HUDEP-2 (cell line): ENCODE data around the gene ZBTB20.
A peak's percentile ranks its signal among the peaks of the same experiment; 100 is the strongest.

Experiments used
- DNase-seq, 76 experiments: peaks; one replicate each; lab custom pipeline; 2025; ENCODE audit not compliant: unreplicated experiment in 76 of 76; lab: John Stamatoyannopoulos, UW

ZBTB20 gene

DNA sequence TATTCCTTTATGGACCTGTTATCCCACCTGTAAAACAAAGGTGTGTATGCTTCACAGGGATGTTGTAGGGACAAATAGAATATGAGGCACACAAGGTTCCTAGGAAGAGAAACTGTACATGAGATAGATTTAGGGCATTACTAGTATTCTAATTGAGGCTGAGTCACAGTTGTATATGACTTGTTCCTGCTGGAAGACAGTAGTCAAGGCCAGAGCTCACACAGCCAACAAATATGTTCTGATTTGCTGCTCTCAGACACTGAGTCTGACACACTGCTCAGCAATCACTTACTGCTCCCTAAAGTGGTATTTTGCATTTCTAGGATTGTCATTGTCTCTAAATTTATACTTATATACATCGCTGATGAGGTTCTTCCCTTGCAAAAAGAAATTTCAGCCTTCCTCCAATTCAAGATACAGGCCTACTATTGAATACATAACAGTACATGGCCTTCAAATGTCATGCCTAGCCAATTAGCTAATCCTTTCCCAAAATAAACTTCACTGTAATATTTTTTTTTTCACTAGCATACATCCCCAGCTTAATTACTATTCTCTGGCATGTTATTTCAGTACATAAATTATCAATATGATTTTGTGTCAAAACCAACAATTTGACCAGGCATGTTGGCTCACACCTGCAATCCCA, 783.4 kb downstream of the ZBTB20 start:
- DNase-seq: no peak

DNA sequence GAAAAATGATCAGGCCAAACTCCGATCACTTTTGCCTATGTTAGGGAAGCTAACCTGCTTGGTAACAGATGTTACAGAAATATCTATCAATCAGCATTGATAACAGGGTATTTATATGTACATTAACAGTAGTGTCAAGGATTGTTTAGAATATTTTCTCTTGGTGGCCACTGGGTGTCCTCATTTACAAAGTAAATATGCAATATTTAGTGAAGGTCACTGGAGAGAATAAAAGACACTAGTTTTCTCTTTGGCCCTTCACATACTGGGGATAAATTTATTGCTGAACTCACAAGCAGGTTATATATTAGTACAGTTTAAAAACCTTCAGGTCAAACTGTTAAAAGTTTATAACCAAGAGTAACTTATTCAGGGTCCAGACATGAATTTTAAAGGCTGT, 784.3 kb downstream of the ZBTB20 start:
- DNase-seq: peak in 1 of 76 experiments; percentile 3

DNA sequence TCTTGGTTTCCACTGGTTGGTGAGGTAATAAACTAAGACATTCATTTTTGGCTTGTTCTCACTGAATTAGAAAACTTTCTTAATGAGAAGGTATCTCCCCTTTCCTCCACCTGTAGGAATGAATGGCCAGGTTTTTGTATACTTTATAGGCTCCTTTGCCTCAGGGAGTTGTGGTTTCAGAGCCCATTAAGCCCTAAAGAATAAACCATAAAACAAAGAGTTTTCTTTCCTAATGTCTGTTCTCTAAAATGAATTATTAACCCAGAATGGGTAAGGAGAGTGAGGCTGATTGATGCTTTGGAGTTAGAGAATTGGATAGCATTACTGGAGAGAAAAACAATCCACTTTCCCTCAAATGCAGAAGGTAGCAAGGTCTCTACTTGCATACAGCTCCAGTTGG, 785.7 kb downstream of the ZBTB20 start:
- DNase-seq: no peak

DNA sequence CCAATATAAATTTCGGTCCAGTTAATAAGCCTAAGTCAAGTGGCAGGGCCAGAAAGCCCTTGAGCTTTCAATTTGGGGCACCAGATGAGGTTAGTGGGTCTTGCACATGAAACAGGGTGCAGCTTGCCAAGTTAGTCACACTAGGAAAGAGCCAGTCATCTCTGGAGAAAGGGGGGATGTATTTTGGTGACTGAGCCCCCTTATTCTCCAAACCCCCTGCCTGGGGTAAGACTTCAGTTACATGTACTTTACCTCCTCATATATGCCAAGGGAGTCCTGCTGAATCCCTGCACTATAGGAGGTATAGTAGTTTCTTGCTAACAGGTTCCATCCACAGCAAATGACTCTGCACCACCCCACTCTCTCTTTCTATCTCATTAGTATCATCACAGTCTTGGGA, 790.6 kb downstream of the ZBTB20 start:
- no peak for DNase-seq

DNA sequence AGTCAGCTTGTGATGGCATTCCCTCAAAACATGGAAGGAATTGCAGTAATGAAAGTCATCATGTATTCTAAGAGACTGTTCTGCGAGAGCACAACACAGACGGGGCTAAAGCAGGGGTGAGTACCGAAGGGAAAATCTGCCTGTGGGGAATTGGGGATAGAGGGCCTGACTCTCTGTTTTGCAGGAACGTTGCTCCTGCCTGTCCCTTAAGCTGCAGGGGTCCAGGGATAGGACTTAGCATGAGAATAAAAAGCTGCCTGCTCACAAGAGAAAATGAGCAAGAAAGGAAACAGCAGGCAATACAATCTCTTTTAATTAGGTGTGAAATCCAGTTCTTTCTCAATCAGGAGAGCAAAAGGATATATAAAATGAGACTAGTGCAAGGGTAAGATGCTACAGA, 791.0 kb downstream of the ZBTB20 start:
- DNase-seq: no peak

DNA sequence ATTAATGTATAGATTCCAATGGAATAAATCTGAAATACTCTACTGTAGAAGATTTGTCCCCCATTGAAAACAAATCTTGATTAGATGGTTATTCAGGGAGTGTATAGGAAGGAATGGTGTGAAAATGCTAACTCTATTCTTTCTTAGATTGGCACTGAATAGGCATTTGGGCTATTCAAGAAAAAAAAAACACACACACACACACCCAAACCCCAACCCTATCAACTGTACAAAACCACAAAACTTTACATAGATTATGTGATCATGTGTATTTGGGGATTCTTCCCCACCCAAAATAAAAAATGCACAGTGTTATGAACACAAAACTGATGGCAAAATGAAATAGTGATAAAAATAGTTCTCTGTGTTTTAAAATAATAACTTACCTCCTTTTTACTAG, 791.4 kb downstream of the ZBTB20 start:
- no peak for DNase-seq

DNA sequence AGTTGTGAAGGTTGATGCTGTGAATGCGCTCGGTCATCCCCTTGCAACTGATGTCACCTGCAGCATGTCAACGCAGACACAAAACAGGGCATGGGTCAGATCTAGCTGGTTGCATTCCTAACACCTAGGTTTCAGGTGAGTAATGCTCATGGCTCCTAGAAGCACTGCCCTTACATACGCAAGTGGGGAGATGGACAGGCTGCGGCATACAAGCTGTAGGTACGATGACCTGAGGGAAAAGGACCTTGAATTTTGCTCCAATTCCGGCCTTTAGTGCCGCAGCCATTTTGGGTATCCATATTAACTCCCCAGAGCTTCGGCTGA, 795.3 kb downstream of the ZBTB20 start:
- no peak for DNase-seq

DNA sequence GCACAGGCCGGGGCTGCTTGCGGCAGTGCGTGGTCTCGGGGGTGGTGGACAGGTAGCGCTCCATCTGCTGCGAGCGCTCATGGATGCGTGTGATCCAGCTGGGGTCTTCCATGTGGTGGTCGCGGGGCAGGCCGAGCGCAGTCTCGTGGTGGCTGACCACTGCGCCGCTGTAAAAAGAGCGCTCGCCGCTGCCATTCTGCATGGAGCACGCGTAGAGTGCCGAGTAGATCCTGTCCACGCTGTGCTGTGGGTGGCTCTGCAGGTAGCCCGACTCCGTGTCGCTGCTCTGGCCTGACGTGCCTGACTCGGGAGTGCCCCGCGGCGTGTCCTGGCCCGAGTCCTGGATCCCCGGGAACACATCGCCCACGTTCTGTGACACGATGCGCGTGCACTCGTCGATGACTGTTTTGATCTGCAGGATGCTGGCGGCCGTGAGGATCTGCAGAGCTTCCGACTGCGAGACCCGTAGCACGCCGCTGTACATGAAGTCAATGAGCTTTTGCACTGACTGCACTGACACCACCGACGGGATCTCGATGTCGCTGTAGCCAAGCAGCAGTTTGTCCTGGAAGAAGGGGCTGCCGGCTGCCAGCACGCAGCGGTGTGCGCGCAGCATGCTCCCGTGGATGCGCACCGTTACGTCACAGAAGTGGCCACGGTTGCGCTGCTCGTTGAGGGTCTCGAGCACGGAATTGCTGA, 795.8 kb downstream of the ZBTB20 start:
- DNase-seq: peak in 1 of 76 experiments; percentile 5

DNA sequence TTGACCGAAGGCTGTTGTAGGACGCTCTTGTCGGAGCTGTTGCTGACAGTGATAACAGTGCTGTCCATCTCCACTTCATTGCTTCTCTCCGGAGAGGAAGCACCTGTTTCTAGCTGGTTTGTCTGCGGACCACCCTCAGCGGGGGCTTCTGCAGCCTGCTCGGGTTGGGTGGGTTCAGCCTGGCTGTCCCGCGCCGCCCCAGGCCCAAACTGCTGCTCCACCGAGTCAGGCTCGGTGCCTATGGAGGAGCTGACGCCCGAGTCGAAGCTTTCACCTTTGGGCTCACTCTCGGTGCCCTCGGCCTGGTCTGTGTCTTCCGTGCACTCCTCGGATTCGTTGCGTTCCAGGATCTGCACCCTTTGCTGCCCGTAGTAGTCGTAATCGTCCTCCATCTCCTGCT, 796.4 kb downstream of the ZBTB20 start:
- DNase-seq: no peak

DNA sequence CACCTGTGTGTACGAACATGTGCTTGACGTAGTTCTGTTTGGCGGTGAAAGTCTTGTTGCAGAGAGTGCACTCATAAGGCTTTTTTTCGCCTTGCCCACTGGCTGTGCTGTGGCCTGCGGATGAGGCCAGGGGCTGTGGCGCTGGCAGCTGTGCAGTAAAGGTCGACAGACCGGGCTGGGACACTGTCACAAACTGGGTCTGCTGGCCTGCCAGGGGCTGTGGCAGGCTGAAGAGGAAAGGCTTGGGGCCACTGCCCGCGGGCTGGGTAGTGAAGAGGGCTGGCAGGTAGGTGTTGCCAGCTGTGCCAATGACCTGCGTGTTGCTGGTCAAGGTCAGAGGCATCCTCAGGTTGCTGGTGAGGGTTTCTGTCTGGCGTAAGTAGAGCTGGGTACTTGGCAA, 796.8 kb downstream of the ZBTB20 start:
- DNase-seq: no peak

DNA sequence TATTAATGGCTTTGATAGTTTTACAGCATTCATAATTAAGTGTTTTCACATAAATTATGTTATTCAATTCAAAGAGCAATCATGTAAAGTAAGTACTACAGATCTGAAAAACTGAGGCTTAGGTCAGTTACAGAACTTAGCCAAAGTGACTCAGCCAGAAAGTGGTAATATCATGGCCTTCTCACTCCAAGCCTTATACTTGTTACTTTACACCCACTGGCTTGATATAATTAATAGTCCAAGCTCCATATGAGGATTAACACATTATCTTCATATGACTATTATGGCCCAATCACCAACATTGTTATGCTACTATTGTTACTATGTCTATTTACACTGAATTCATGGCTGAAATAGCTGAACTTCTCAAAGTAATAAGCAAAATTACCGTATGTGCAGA, 802.6 kb downstream of the ZBTB20 start:
- no peak for DNase-seq

DNA sequence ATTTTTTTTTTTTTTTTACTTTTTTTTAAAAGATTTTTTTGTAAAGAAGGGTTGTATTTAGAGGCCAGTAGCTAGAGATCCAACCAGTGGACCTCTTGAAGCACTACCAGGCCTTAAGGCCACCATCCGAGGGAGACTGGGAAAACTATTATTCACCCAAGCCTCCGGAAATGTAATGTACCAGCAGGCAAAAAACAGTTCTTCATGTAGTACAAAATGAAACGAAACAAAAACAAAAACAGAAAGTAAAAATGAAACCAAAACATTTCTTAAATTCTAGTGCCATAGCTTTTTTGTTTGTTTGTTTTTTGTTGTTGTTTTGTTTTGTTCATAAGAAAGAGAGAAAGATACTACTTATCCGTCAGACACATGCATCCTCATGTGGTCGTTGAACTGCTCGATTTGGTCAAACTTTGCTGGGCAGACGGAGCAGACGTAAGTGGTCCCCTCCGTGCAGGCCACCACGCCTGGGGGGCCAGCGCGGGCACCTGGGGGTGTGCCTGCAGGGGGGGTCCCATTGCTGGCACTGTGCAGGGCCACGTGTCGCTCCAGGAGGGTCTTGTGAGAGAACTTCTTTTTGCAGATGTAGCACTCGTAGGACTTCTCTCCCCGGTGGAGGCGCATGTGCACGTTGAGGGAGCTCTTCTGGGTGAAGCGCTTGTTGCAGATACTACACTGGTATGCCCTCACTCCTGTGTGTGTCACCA, 808.3 kb downstream of the ZBTB20 start:
- no peak for DNase-seq

DNA sequence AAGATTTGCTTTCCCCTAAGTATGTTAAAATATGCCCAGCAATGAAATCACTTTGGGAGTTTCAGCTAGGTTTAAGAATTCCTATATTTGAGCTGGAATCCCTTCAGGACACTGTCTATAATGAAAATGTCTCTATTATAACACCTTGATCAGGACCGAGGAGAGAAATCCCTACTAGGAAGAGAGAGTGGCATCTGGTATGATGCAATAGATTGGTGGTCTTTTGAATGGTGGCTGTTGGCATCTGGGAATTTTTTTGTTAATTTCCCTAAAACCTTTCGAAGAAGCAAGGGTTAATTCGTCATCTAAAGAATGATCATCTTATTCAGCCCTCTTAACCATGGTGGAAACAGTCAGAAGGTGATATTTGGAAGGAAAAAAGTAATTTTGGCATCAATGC, 810.2 kb downstream of the ZBTB20 start:
- DNase-seq: no peak

DNA sequence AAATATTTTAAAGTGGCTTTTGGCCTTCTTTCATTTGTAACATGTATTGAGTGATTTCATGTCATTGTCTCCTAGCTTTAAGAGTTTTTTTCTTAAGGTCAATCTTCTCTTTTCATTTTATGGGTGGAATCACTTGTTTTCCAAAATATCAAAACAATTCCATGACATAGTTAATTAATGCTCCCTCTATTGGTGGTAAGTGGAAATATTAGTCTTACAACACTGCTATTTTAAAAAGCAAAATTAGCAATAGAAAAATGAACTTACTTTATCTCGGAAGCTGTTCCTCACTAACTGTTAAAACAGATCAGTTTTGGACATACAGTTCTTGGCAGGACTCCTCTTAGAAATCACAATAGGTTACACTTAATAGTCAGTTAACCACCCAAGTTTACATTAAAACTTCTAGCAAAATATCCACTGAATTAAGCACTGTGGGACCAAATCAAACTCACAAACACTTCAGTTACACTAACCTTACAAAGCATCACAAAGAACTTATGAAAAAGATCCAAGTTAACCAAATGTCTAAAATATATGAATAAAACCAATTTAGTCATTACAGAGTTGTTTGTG, 810.9 kb downstream of the ZBTB20 start:
- DNase-seq: no peak

DNA sequence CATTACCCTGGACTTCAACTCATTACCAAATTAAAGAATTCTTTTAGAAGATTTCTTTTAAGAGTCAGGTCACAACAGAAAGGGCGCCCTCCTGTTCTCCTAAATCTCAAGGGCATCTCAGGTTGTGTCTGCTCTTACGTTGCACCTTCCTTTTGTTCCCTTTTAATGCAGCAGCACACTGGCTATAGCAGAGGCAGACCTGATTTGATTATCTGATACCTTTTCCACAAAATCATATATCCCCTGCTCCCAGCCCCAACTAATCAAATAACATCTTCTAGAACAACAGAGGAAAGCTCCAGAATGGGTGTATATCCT, 813.2 kb downstream of the ZBTB20 start:
- no peak for DNase-seq

DNA sequence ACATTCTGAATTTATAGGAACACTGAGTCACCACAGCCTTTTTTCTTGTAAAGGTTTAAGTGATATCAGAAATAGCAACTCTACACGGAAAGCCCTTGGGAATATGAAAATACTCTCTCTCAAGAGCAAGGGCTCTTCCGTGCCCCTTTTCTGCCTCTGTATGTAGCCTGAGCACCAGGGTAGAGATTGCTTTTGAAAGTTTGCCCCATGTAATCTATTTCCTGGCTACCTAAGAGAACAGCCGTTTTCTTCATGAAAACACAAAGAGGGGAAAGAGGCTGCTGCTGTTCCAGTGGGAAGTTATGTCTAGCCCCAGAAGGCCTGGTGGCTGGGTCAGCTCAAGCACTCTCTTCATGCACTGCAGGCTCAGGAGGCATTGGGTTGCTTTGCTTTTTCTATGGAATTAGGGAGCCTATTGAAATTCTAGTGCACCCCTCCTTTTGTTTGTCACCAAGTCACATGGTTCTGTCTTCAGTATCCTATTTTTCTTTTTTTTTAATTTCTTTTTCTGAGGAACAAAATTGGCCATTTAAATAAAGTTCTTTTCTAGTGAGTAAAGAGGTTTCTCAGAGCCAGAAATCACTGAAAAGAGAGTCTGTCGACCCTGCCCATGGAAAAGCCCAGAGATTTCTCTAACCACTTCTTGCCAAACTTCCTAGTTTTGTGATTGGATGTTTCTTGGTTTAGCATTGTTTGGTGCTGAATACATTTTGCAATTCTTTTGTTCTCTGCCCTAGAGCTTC, 813.7 kb downstream of the ZBTB20 start:
- no peak for DNase-seq

DNA sequence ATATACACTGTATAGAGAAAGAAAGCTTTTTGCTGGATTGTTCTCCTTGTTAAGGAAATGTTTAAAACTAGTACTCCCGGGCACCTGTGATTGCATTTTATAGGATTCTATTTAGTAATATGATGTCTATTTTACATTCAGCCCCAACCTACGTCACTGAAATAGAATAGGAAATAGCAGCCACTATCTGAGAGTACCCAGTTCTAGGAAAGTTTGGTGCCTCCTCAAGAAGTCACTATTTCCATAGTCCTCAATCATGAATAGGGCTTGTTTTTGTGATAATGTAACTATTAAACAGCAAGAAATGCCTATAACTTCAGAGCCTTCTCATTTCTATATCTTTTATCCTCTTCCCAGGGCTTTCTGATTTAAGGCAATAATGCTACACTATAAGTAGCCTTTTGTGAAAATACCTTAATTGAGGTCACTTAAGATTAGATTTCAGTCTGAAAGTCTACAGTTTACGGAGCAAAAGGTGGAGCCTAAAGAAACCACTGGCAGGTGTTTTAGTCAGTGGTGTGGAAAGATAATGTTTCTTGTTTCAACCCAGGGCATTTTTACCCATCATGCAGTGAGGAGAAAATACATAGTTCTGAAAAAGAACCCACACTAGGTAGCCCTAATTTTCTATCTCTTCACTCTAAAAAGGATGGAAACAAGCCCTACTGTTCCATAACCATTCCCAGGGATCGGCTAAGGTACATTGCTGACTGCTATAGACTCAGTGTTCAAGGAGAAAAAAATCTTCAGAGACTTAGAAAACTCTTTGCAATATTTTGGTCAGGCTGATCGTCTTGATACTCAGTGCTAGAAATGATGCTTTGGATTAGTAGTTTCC, 814.5 kb downstream of the ZBTB20 start:
- no peak for DNase-seq

DNA sequence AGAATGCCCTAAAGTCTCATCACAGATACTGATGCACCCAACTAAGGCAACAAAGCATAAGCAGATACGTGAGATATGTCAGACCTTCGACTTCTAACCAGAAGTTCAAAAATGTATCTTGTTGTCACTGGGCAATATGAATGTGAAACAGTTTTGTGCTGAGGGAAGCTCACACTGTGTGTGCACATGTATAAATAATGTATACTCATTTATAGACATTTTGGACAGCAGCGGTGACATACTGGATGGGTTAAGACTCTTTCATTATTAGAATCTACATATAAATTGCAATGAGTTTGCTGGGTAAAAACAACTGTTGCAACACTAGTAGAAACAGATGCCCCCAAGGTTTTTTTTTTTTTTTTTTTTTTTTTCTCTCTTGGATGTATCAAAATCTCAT, 815.4 kb downstream of the ZBTB20 start:
- no peak for DNase-seq

DNA sequence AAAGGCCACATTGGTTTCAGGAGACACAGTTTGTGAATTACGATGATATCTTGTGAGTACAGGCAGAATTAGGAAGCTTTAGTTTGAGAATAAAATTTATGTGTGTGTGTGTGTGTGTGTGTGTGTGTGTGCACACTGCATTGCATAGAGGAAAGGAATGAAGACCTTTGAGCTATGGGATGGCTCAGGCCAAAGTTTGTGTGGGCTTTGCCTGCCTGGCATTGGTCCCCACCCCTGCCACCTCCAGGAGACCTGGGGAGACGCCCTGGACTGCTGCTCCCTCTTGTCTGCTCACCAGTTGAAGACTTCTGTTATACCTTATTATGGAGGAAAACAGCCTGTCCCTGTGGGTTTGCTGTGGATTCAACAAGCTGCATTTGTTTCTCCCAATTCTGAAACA, 816.1 kb downstream of the ZBTB20 start:
- no peak for DNase-seq

DNA sequence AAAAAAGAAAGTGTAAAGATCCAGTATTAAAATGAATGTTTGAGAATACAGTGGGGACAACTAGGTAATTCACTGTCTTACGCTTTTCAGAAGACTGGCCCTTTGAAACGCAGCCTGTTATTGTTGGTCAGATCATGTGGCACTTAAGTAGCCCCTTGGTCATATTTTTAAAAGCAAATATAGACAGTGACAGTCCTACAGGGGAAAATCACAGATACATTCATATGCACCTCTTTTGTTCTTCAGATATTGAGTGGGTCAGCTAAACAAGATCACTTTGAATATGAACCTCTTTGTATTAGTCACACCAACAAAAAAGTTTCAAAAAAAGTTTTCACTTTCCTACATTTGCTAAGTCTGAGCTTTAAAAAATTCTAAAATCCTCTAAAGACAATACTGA, 817.3 kb downstream of the ZBTB20 start:
- no peak for DNase-seq
